SK-N-SH (cell line): ENCODE results near the gene CDH13. TPM values are rescaled to one million over a fixed set of nuclear protein-coding genes. Genes with fewer than 3 reads are reported as not detected.

Experiments
- CTCF ChIA-PET: fragments of 300-600, 350-600 bp; formaldehyde crosslinking; extraction: SDS; loops from one replicate; lab custom pipeline; 2021; lab: Yijun Ruan, JAX
- POLR2A ChIA-PET: fragments of 350-600 bp; sonication (Branson Sonifier 250); formaldehyde crosslinking; extraction: SDS; loops from one replicate; lab custom pipeline; 2020; ENCODE audit warnings: antibody characterized with exemption, inconsistent platforms; lab: Yijun Ruan, JAX
- DNase-seq: peaks from one replicate; pipeline ENCODE4 v3.0.0; 2012
- H2AFZ ChIP-seq: fragments of 200-600 bp; sonication (generic); 2 replicates; pipeline ENCODE4 v1.8.1; 2016; ENCODE audit warnings: antibody characterized with exemption, mild to moderate bottlenecking, low read depth
- H3F3A ChIP-seq: fragments of 200-600 bp; sonication (generic); replicated peaks from 2 replicates; pipeline ENCODE3; 2016; ENCODE audit warnings: antibody characterized with exemption, mild to moderate bottlenecking; ENCODE audit not compliant: insufficient read depth
- H3K27ac ChIP-seq, 2 experiments: fragments of 200-500 bp in 1 of 2; fragments of 200-600 bp in 1 of 2; sonication (Bioruptor generic) in 1 of 2; sonication (generic), shearing (Covaris generic) in 1 of 2; 2 replicates each; pipeline versions ENCODE4 v1.5.1 to v1.6.1; 2014 to 2016; ENCODE audit warnings: low read depth in 2 of 2, inconsistent platforms in 1 of 2, low read length in 1 of 2, mild to moderate bottlenecking in 1 of 2, mixed read lengths in 1 of 2
- H3K27me3 ChIP-seq: fragments of 200-600 bp; sonication (generic), shearing (Covaris generic); 2 replicates; pipeline ENCODE4 v1.6.1; 2016; ENCODE audit warnings: mixed run types; ENCODE audit not compliant: insufficient read depth
- H3K36me3 ChIP-seq, 2 experiments: fragments of 200-500 bp in 1 of 2; fragments of 200-600 bp in 1 of 2; sonication (Bioruptor generic) in 1 of 2; sonication (generic) in 1 of 2; replicated peaks in 1 of 2; 2 replicates each; pipeline versions ENCODE3 to v1.5.1; 2014 to 2016; ENCODE audit warnings: low read length in 1 of 2, mild to moderate bottlenecking in 1 of 2; ENCODE audit not compliant: insufficient read depth in 2 of 2, control insufficient read depth in 1 of 2
- H3K4me1 ChIP-seq, 2 experiments: fragments of 200-500 bp in 1 of 2; fragments of 200-600 bp in 1 of 2; sonication (Bioruptor generic) in 1 of 2; sonication (generic), shearing (Covaris generic) in 1 of 2; 2 replicates each; pipeline versions ENCODE4 v1.5.1 to v1.6.1; 2014 to 2016; ENCODE audit warnings: low read depth in 1 of 2, low read length in 1 of 2, mixed run types in 1 of 2; ENCODE audit not compliant: insufficient read depth in 2 of 2, control insufficient read depth in 1 of 2
- H3K4me2 ChIP-seq: fragments of 200-600 bp; sonication (generic), shearing (Covaris generic); 2 replicates; pipeline ENCODE4 v1.6.1; 2017; ENCODE audit warnings: mixed run types
- H3K4me3 ChIP-seq, 2 experiments: fragments of 200-500 bp in 1 of 2; fragments of 200-600 bp in 1 of 2; sonication (Bioruptor generic) in 1 of 2; sonication (generic), shearing (Covaris generic) in 1 of 2; 2 replicates each; pipeline versions ENCODE4 v1.5.1 to v1.8.1; 2014 to 2016; ENCODE audit warnings: low read depth in 2 of 2, inconsistent platforms in 1 of 2, low read length in 1 of 2, mild to moderate bottlenecking in 1 of 2, mixed read lengths in 1 of 2, moderate library complexity in 1 of 2
- H3K79me2 ChIP-seq: fragments of 200-600 bp; sonication (generic); 2 replicates; pipeline ENCODE4 v1.8.1; 2017; ENCODE audit warnings: mild to moderate bottlenecking; ENCODE audit not compliant: insufficient read depth
- H3K9ac ChIP-seq: fragments of 200-600 bp; sonication (generic); 2 replicates; pipeline ENCODE4 v1.6.1; 2017; ENCODE audit warnings: mixed run types
- H3K9me2 ChIP-seq: fragments of 200-600 bp; sonication (generic); 2 replicates; pipeline ENCODE4 v1.6.1; 2017; ENCODE audit warnings: mixed run types
- H3K9me3 ChIP-seq: fragments of 200-600 bp; sonication (generic); 2 replicates; pipeline ENCODE4 v1.6.1; 2017; ENCODE audit warnings: mixed run types, mild to moderate bottlenecking, moderate library complexity
- H4K20me1 ChIP-seq: fragments of 200-600 bp; sonication (generic); 2 replicates; pipeline ENCODE4 v1.6.1; 2017; ENCODE audit warnings: mild to moderate bottlenecking, mixed run types; ENCODE audit not compliant: insufficient read depth
- CTCF ChIP-seq: fragments of 200-600 bp; sonication (generic); IDR thresholded peaks from 2 replicates; pipeline ENCODE4 v1.6.1; 2017; ENCODE audit warnings: antibody characterized with exemption, mild to moderate bottlenecking, moderate library complexity
- FOSL2 ChIP-seq: IDR thresholded peaks from 2 replicates; pipeline ENCODE4 v1.4.0; 2012; ENCODE audit warnings: low read depth, mild to moderate bottlenecking, moderate library complexity, borderline replicate concordance
- GABPA ChIP-seq: IDR thresholded peaks from 2 replicates; pipeline ENCODE4 v1.4.0; 2012; ENCODE audit warnings: low read depth, mild to moderate bottlenecking
- GATA2 ChIP-seq: sonication (generic); formaldehyde crosslinking; IDR thresholded peaks from 2 replicates; pipeline ENCODE4 v1.5.0; 2020; ENCODE audit warnings: mild to moderate bottlenecking, missing genetic modification reagents
- MEF2A ChIP-seq: IDR thresholded peaks from 2 replicates; pipeline ENCODE4 v1.4.0; 2012; ENCODE audit warnings: low read depth, borderline replicate concordance
- NFIC ChIP-seq: IDR thresholded peaks from 2 replicates; pipeline ENCODE4 v1.4.0; 2012; ENCODE audit warnings: borderline replicate concordance
- NRF1 ChIP-seq: IDR thresholded peaks from 2 replicates; pipeline ENCODE4 v1.6.1; 2012; ENCODE audit warnings: low read depth, mild to moderate bottlenecking, low read length
- RCOR1 ChIP-seq: fragments of 150-350 bp; IDR thresholded peaks from 2 replicates; pipeline ENCODE4 v1.6.1; 2017; ENCODE audit warnings: antibody characterized with exemption, low read length
- RXRA ChIP-seq: IDR thresholded peaks from 2 replicates; pipeline ENCODE4 v1.4.0; 2012; ENCODE audit warnings: low read depth, mild to moderate bottlenecking, borderline replicate concordance
- SIN3A ChIP-seq: IDR thresholded peaks from 2 replicates; pipeline ENCODE4 v1.6.1; 2012; ENCODE audit warnings: low read depth, mild to moderate bottlenecking, low read length, moderate library complexity, borderline replicate concordance
- TCF12 ChIP-seq: IDR thresholded peaks from 2 replicates; pipeline ENCODE4 v1.4.0; 2012
- USF1 ChIP-seq: IDR thresholded peaks from 2 replicates; pipeline ENCODE4 v1.4.0; 2012; ENCODE audit warnings: low read depth, borderline replicate concordance
- YY1 ChIP-seq: IDR thresholded peaks from 2 replicates; pipeline ENCODE4 v1.4.0; 2012; ENCODE audit warnings: low read depth, mild to moderate bottlenecking
- ZBTB33 ChIP-seq: IDR thresholded peaks from 2 replicates; pipeline ENCODE4 v1.4.0; 2012; ENCODE audit warnings: low read depth, borderline replicate concordance
- WGBS: methylation state at CpG from one replicate; pipeline ENCODE4 v1.1.6; 2017; ENCODE audit warnings: low lambda C conversion rate; 5-methylcytosine and 5-hydroxymethylcytosine counted together
- polyA plus RNA-seq, 3 experiments: library from polyadenylated mRNA; depleted of rRNA; stranded (reverse); fragments of >200 nt; gene quantifications; 2 replicates each; pipeline ENCODE4 v1.2.3, GENCODE V29; 2012

CDH13 gene
- polyA plus RNA-seq, 1 of the 3 experiments (the other 2 are of a cell fraction) = 93.0 TPM

- TF ChIP-seq ZBTB33 (no peak), RXRA (no peak), USF1 (no peak), YY1 (no peak; the same call in 1 of the 2 replicates), RCOR1 (no peak), MEF2A (no peak), GATA2 (CRISPR knock-in tag) (no peak)
Observed at GRCh38 chr16:82888591-82889001, 261.8 kb downstream of the CDH13 start (continued).

- H3K4me1 ChIP-seq = peaks cover 0 to 2% of the 10 kb centered on the region in 2 experiments; a peak in 1 of 4 replicates
- CTCF ChIA-PET = no interaction called here
- no peak overlapping the region for H3K4me2 ChIP-seq
- H3F3A ChIP-seq = no peaks in the 10 kb centered on the region
- no peaks in the 10 kb centered on the region for H3K27me3 ChIP-seq
- H2AFZ ChIP-seq = no peak overlapping the region
- no peaks in the 10 kb centered on the region for H3K9me3 ChIP-seq
- TF ChIP-seq TCF12 = no peak
- TF ChIP-seq GABPA = no peak
- TF ChIP-seq FOSL2 = no peak
- TF ChIP-seq YY1 = no peak
- TF ChIP-seq RXRA = no peak
- no peak for TF ChIP-seq USF1
- no peak for TF ChIP-seq NRF1
- TF ChIP-seq SIN3A = no peak
- TF ChIP-seq CTCF = no peak
- TF ChIP-seq NFIC = no peak
- no peaks in the 10 kb centered on the region for H4K20me1 ChIP-seq
- no peak overlapping the region for H3K9ac ChIP-seq
- no peak overlapping the region for H3K27ac ChIP-seq
- POLR2A ChIA-PET = no interaction called here
- 39% methylated on average over 3 of the region's 3 CpGs for WGBS
- no peaks in the 10 kb centered on the region for H3K79me2 ChIP-seq
- H3K9me2 ChIP-seq = no peaks in the 10 kb centered on the region
- no peak for DNase-seq
- no peak overlapping the region for H3K4me3 ChIP-seq
- H3K36me3 ChIP-seq = no peaks in the 10 kb centered on the region
Observed at GRCh38 chr16:82891424-82891823, 264.7 kb downstream of the CDH13 start.
